ENCODE data around the gene HFE. TPM values are rescaled to one million over a fixed set of nuclear protein-coding genes. Genes with fewer than 3 reads are reported as not detected.
A peak's percentile ranks its signal among the peaks of the same experiment; 100 is the strongest.

HFE gene
- total RNA-seq, 2 donors from 2014 or later, result 1.8 to 2.1 TPM

DNA sequence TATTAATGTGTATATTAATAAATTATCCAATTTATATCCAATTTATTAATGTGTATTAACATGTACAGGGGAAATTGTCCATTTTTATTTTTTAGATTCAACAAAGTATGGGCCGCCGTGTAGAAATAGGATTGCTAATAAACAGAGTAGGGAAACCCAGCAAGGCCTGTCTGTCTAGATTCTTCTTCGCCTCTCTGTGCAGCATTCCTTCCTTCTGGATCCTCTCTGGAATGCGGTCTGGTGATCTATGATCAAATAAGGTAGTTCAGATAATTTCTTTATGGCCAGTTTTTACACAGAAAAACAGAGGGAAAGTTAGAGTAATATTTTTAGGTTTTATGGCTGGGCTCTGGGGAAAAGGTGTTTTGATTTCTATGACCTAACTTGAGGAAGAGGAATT, 19.9 kb upstream of the HFE start:
- Histone ChIP-seq H3K9ac (ENCODE audit: extremely low read depth, low read length, poor library complexity, severe bottlenecking) (no peak overlapping the region), H3K27ac (ENCODE audit: low read depth, low read length) (no peak overlapping the region), H3K36me3 (ENCODE audit: control insufficient read depth, insufficient read depth, low read length) (no peaks in the 10 kb centered on the region), H3K27me3 (ENCODE audit: control insufficient read depth, insufficient read depth, low read length, poor library complexity, severe bottlenecking) (no peaks in the 10 kb centered on the region), H3K9me3 (ENCODE audit: control insufficient read depth, low read length) (no peaks in the 10 kb centered on the region), H3K4me3 (ENCODE audit: low read length) (no peak overlapping the region), H3K4me1 (ENCODE audit: control insufficient read depth, insufficient read depth, low read length) (no peaks in the 10 kb centered on the region)
- H3K4me3 Mint-ChIP-seq, result no peak overlapping the region
- peak overlapping the region; percentile 28 for H3K27ac Mint-ChIP-seq
- H3K9me3 Mint-ChIP-seq, result no peaks in the 10 kb centered on the region
- peaks cover 13% of the 10 kb centered on the region for H3K4me1 Mint-ChIP-seq
- no peak for DNase-seq
- TF ChIP-seq, protein P1, sequence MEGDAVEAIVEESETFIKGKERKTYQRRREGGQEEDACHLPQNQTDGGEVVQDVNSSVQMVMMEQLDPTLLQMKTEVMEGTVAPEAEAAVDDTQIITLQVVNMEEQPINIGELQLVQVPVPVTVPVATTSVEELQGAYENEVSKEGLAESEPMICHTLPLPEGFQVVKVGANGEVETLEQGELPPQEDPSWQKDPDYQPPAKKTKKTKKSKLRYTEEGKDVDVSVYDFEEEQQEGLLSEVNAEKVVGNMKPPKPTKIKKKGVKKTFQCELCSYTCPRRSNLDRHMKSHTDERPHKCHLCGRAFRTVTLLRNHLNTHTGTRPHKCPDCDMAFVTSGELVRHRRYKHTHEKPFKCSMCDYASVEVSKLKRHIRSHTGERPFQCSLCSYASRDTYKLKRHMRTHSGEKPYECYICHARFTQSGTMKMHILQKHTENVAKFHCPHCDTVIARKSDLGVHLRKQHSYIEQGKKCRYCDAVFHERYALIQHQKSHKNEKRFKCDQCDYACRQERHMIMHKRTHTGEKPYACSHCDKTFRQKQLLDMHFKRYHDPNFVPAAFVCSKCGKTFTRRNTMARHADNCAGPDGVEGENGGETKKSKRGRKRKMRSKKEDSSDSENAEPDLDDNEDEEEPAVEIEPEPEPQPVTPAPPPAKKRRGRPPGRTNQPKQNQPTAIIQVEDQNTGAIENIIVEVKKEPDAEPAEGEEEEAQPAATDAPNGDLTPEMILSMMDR (conservative IDR thresholded peaks at IDR 0.05), result no peak
- H3K27me3 Mint-ChIP-seq (ENCODE audit: insufficient read depth), result no peaks in the 10 kb centered on the region
- WGBS, 2 experiments (ENCODE audit: insufficient coverage in 1 of 2, insufficient read length in 1 of 2), result 83 to 100% methylated on average over 2 to 4 of the region's 4 CpGs
- H3K36me3 Mint-ChIP-seq (ENCODE audit: low read depth), result no peaks in the 10 kb centered on the region

DNA sequence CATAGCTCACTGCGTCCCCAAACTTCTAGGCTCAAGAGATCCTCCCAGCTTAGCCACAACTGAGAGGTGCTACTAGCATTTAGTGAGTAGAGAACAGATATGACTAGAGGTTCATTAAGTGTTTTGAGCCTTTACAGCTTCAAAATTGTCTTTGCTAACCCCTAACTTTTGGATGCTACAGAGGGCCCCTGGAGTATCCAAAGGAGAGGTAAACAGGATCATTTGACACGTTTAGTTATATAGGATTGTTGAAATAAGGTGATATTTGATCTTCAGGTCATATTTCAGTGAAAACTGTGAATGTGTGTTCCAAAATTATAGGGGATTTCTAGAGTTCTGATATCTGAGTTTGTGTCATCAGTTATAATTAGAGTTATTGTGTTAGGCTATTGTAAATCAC, 19.2 kb upstream of the HFE start:
- peaks cover 13% of the 10 kb centered on the region for H3K4me1 Mint-ChIP-seq
- H3K4me3 Mint-ChIP-seq, result no peak overlapping the region
- no peaks in the 10 kb centered on the region for H3K36me3 Mint-ChIP-seq (ENCODE audit: low read depth)

GRCh38 chr6:26071135-26071534, 16.1 kb upstream of the HFE start:
- H3K9ac ChIP-seq (ENCODE audit: extremely low read depth, low read length, poor library complexity, severe bottlenecking), result no peak overlapping the region
- H3K36me3 ChIP-seq (ENCODE audit: control insufficient read depth, insufficient read depth, low read length), result no peaks in the 10 kb centered on the region
- H3K27ac ChIP-seq (ENCODE audit: low read depth, low read length), result no peak overlapping the region
- Mint-ChIP-seq H3K9me3 (no peaks in the 10 kb centered on the region), H3K4me3 (no peak overlapping the region), H3K27ac (no peak overlapping the region), H3K4me1 (peaks cover 29% of the 10 kb centered on the region), H3K36me3 (ENCODE audit: low read depth) (no peaks in the 10 kb centered on the region), H3K27me3 (ENCODE audit: insufficient read depth) (no peaks in the 10 kb centered on the region)
- H3K4me3 ChIP-seq (ENCODE audit: low read length), result no peak overlapping the region
- WGBS, 2 experiments (ENCODE audit: insufficient coverage in 1 of 2, insufficient read length in 1 of 2), result 45 to 70% methylated on average over 3 to 7 of the region's 7 CpGs
- TF ChIP-seq, protein P1 (conservative IDR thresholded peaks at IDR 0.05), result no peak
- no peaks in the 10 kb centered on the region for H3K27me3 ChIP-seq (ENCODE audit: control insufficient read depth, insufficient read depth, low read length, poor library complexity, severe bottlenecking)
- no peaks in the 10 kb centered on the region for H3K9me3 ChIP-seq (ENCODE audit: control insufficient read depth, low read length)
- no peak for DNase-seq
- no peaks in the 10 kb centered on the region for H3K4me1 ChIP-seq (ENCODE audit: control insufficient read depth, insufficient read depth, low read length)

More for the DNA sequence above, 19.2 kb upstream of the HFE start:
- TF ChIP-seq, protein P1 (conservative IDR thresholded peaks at IDR 0.05), result no peak
- no peaks in the 10 kb centered on the region for H3K4me1 ChIP-seq (ENCODE audit: control insufficient read depth, insufficient read depth, low read length)
- DNase-seq, result no peak
- no peak overlapping the region for H3K27ac ChIP-seq (ENCODE audit: low read depth, low read length)
- 85 to 100% methylated on average over 1 to 2 of the region's 2 CpGs for WGBS, 2 experiments (ENCODE audit: insufficient coverage in 1 of 2, insufficient read length in 1 of 2)
- no peaks in the 10 kb centered on the region for H3K27me3 ChIP-seq (ENCODE audit: control insufficient read depth, insufficient read depth, low read length, poor library complexity, severe bottlenecking)
- no peaks in the 10 kb centered on the region for H3K9me3 Mint-ChIP-seq
- H3K27ac Mint-ChIP-seq, result no peak overlapping the region
- H3K9ac ChIP-seq (ENCODE audit: extremely low read depth, low read length, poor library complexity, severe bottlenecking), result no peak overlapping the region
- no peaks in the 10 kb centered on the region for H3K27me3 Mint-ChIP-seq (ENCODE audit: insufficient read depth)
- H3K9me3 ChIP-seq (ENCODE audit: control insufficient read depth, low read length), result no peaks in the 10 kb centered on the region
- no peaks in the 10 kb centered on the region for H3K36me3 ChIP-seq (ENCODE audit: control insufficient read depth, insufficient read depth, low read length)
- H3K4me3 ChIP-seq (ENCODE audit: low read length), result no peak overlapping the region

All from endodermal cell (in vitro differentiated cells).